Dermis lymphatic vessel endothelial cell (primary cell): Measurements from ENCODE around the gene SLC16A3. TPM values are rescaled to one million over a fixed set of nuclear protein-coding genes. Genes with fewer than 3 reads are reported as not detected.

Experiments
- total RNA-seq: library from RNA; depleted of rRNA; stranded (reverse); fragments of >200 nt; gene quantifications from 2 replicates; pipeline ENCODE4 v1.2.1, GENCODE V29; 2014

Gene SLC16A3
- total RNA-seq: 40.1 and 71.1 TPM in 2 replicates

DNA sequence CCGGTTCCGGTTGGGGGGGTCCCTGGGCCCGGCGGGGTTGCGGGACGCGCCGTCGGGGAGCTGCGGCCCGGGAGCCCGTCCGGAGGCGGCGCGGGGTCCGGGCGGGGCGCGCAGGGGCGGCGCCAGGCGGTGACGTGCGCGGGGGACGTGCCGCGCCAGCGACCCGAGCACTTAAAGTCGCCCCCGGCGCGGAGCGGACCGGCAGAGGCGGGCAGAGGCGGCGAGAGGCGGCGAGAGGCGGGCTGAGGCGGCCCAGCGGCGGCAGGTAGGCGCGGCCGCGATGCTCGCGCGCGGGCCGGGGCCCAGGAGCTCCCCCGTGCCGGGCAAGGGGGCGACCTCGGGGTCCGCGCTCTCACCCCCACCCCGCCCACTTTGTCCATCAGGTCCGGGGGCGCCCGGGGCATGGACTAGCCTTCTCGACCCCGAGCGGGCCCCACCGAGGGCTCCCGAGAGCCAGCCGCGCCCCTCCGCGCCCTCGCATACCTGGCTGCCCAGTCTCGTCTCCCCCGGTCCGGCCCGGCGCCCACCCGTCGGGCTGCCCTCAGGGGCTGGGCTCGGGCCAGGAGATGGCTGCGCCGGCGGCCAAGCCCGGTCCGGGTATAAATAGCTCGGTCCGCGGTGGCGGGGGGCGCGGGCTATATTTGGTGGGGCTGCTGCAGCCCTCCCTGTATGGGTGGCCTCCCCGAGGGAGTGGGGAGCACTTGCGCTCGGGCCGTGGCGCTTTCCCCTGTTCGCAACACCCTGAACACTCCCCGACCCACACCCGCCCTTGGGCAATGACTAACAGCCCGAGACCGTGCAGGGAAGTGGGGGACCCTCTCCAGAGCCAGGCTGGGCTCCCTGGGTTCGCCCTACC lies at the start of gene SLC16A3:
TSS of gene SLC16A3 (plus strand) at position 201 of the 856 bp plus-strand sequence. CDS start 6,967 bp downstream, outside the sequence.

DNA sequence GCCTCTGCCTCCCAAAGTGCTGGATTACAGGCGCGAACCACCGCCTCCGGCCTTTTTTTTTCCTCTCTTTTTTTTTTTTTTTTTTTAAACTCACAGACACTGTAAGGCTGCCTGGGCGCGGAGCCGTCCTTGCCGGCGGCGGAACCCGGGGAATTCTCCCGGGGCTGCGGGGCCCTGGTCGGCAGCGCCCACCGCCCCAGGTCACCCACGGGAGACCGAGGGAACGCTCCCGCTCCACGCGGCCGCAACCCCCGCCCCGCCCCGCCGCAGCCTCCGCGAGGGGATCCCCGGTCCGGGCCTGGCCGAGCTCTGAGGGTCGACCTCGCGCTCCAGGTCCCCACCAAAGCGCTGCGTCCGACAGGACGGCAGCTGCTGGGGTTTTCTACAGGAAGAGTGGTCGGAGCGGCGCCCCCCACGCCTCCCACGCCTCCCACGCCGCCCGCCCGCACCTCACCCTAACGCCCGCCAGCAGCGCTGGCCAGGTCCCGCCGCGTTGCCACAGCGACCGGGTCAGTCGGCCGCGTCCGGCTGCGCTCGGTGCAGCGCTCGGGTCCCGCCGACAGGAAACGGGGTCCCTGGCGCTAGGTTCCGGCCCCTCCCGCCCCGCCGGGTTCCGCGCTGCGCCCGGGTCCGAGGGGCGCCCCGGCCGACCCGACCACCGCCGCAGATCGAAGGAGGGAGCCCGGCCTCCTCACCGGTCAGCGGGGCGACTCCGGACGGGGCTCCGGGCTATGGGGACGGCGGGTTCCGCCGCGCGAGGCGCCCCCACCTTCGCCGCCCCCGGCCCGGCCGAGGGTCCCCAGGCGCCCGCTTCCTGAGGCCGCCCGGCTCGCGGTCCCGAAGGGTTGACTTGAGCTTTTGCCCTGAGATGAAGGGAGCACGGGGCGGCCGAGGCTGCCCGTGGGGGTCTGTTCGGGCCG lies 16.3 kb upstream of the SLC16A3 start, which contains the start of gene CCDC57:
TSS of gene CCDC57 (minus strand) at position 512 of the 920 bp plus-strand sequence. CDS start 10,898 bp downstream, outside the sequence.

DNA sequence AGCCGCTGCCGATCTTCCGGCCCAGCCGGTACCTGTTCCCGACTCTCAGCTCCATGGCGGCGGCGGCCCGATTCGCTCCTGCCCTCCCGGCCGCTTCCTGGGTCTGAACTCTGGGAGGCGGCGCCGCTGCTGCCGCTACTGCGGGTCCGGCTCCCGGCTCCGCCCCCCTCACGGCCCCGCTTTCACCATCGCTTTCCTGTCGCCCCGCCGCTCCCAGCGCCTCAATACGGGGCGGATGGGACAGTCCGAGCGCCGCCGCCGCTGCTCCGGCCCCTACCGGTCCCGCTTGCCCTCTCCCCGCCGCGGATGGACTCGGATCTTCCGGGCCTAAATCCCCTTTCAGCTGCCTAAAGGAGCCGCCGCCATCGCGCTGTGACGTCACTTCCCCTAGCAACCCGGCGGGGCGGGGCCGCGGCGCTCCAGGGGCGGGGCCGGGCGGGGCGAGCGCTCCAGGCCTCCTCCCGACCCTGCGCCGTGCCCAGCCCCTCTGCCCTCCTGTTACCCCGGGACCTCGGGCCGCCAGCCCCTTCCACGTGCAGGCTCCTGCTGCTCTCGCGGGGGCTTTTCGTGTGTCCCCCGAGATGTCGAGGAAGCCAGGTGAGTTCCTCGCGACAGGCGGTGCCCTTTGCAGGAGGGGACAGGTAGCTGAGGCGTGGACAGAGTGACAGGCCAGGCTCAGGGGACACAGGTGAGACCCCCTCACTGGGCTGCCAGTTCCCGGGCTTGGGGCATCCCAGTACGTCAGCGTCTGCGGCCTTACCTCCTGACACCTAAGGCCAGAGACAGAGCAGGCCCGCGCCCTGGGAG lies 44.7 kb downstream of the SLC16A3 start, which contains the start of gene CSNK1D:
TSS of gene CSNK1D (minus strand) at position 374 of the 807 bp plus-strand sequence. CDS start at position 55, 319 bp downstream.

Other genes with a start within 250 kb of the SLC16A3 start
- gene CENPX, start 206.2 kb upstream of the SLC16A3 start, total RNA-seq: 26.2 and 28.1 TPM in 2 replicates
- gene LRRC45, start 205.7 kb upstream of the SLC16A3 start, total RNA-seq: 8.2 and 9.2 TPM in 2 replicates
- 10.7 TPM in 2 replicates for gene RAC3, start 197.4 kb upstream of the SLC16A3 start, total RNA-seq
- 26.8 and 33.8 TPM in 2 replicates for gene DCXR, start 191.3 kb upstream of the SLC16A3 start, total RNA-seq
- 19.3 and 19.6 TPM in 2 replicates for gene RFNG, start 177.2 kb upstream of the SLC16A3 start, total RNA-seq
- 66.4 and 72.4 TPM in 2 replicates for gene GPS1, start 177.1 kb upstream of the SLC16A3 start, total RNA-seq
- 30.2 and 35.2 TPM in 2 replicates for gene DUS1L, start 163.2 kb upstream of the SLC16A3 start, total RNA-seq
- gene FASN, start 130.8 kb upstream of the SLC16A3 start, total RNA-seq: 18.1 and 22.5 TPM in 2 replicates
- gene CCDC57, start 16.2 kb upstream of the SLC16A3 start, total RNA-seq: 3.9 and 5.7 TPM in 2 replicates
- 42.6 and 51.9 TPM in 2 replicates for gene CSNK1D, start 44.7 kb downstream of the SLC16A3 start, total RNA-seq
- gene CD7, start 88.6 kb downstream of the SLC16A3 start, total RNA-seq: under 0.01 TPM in 1 of 2 replicates, not detected in the other
- 1.3 and 1.4 TPM in 2 replicates for gene SECTM1, start 104.7 kb downstream of the SLC16A3 start, total RNA-seq
- gene TEX19, start 130.2 kb downstream of the SLC16A3 start, total RNA-seq: not detected in 2 replicates
- not detected in 2 replicates for gene UTS2R, start 142.7 kb downstream of the SLC16A3 start, total RNA-seq
- 10.5 and 12.5 TPM in 2 replicates for gene HEXD, start 189.3 kb downstream of the SLC16A3 start, total RNA-seq
- gene OGFOD3, start 189.5 kb downstream of the SLC16A3 start, total RNA-seq: 23.6 and 23.8 TPM in 2 replicates
- 26.6 and 43.2 TPM in 2 replicates for gene CYBC1, start 221.7 kb downstream of the SLC16A3 start, total RNA-seq
- 98.5 and 107 TPM in 2 replicates for gene NARF, start 229.7 kb downstream of the SLC16A3 start, total RNA-seq